GM03348 (cell line): ENCODE data around the gene SF3A1.
A peak's percentile ranks its signal among the peaks of the same experiment; 100 is the strongest.

Source experiments
- DNase-seq: peaks from one replicate; pipeline ENCODE4 v3.0.0; 2012; ENCODE audit warnings: low spot score

The SF3A1 gene

GRCh38 chr22:30386960-30387827, 30.5 kb upstream of the SF3A1 start, which contains the start of gene RNF215:
Gene RNF215, minus strand, starts transcription at chr22:30387411. Its CDS starts 98 bp downstream, at chr22:30387313.
- DNase-seq: peak; percentile 99

- DNase-seq: peak; percentile 32
Measured at GRCh38 chr22:30386608-30386959, 29.9 kb upstream of the SF3A1 start.

DNA sequence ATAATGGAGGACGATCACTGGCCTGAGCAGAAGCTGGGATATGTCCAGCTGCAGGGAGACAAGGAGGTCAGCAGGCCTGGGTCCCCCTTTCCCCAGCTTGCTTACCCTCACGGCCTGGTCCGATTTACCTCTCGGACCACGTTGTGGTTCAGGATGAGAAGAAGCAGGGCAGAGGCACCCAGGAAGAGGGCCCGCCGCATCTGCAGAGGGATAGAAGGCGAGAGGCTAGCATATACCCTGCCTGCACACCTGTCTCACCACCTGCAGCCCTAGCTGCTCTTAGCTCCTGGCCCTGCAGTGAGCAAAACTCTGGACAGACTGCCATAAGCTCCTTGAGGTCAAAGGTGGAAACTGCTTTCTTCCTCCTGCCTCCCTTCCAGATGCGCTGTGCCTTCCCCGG, 29.2 kb upstream of the SF3A1 start:
- no peak for DNase-seq

- no peak for DNase-seq
Measured at GRCh38 chr22:30383061-30383460, 26.4 kb upstream of the SF3A1 start.

GRCh38 chr22:30382340-30382739, 25.6 kb upstream of the SF3A1 start:
- DNase-seq: no peak

- DNase-seq: no peak
Measured at GRCh38 chr22:30381264-30381663, 24.6 kb upstream of the SF3A1 start.

DNA sequence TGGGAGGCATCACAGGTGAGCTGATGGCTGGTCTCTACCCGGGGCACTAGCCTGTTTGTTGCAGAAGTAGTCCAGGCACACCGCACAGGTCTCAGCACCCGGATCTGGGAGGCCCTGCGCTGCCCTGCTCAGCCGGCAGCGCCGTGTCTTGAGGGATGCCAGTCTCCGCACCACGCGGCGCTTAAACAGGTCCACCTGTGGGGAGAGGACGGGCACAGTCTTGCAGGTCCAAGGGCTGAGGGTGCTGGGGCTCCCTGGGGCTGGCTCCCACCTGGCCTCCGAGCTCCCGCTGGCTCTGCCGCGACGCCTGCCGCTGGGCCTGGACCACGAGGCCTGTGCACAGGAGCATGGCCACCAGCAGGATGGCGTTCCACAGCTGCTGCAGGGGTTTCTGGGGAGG, 23.3 kb upstream of the SF3A1 start:
- DNase-seq: no peak

DNA sequence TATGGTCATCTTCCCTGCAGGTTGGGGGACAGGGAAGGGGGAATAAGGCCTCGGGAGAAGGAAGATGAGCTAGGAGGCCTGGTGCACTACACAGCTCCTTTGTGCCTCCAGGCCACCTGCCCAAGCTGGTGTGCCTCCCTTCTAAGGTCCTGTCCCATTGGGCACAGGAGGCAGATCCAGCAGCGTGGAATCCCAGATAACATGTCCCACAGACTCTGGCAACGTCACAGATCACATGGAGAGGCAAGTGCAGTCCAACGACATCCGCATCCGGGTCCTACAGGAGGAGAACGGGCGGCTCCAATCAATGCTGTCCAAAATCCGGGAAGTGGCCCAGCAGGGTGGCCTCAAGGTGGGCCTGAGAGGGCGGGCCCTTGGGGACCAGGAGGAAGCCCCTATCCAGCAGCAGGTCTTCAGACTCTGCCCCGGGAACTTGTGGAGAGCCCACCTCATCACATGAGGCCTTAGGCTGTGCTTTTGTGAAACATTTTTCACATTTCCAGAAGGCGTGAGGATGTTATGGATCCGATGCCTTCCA, 18.7 kb upstream of the SF3A1 start:
- no peak for DNase-seq

- DNase-seq: no peak
Measured at GRCh38 chr22:30373331-30374325, 16.9 kb upstream of the SF3A1 start.

DNA sequence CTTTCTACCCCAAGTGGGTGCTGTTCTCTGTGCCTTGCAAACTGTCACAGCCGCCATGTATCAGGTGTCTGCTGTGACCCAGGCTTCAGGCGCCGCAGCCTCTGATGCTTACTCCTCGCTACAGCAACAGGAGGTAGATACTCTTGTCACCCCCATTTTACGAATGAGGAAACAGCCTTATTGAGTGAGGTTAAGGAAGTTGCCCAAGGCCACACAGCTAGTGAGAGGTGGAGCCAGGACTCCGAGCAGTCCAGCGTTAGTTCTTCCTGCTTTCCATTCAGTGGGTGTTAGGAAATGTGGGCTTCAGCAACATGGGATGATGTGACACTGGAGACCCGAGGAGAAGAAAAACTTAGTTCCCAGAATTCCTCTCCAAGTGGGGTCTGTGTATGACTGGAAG, 16.2 kb upstream of the SF3A1 start:
- DNase-seq: no peak

DNA sequence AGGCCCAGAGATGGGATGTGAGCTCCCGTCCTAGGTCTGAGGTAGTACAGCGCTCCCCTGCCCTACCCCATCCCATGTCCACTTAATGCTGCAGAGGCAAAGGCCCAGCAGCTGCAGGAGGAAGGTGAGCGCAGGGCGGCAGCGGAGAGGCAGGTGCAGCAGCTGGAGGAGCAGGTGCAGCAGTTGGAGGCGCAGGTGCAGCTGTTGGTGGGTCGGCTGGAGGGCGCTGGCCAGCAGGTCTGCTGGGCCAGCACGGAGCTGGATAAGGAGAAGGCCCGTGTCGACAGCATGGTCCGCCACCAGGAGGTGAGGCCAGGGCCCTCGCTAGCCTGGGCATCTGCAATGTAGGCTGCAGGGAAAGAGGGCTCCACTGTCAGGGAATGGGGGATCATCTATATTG, 15.3 kb upstream of the SF3A1 start:
- no peak for DNase-seq

GRCh38 chr22:30371321-30371720, 14.6 kb upstream of the SF3A1 start:
- DNase-seq: no peak

- DNase-seq: no peak
Measured at GRCh38 chr22:30370641-30371230, 14.0 kb upstream of the SF3A1 start.

- DNase-seq: no peak
Measured at GRCh38 chr22:30368420-30368819, 11.7 kb upstream of the SF3A1 start.

DNA sequence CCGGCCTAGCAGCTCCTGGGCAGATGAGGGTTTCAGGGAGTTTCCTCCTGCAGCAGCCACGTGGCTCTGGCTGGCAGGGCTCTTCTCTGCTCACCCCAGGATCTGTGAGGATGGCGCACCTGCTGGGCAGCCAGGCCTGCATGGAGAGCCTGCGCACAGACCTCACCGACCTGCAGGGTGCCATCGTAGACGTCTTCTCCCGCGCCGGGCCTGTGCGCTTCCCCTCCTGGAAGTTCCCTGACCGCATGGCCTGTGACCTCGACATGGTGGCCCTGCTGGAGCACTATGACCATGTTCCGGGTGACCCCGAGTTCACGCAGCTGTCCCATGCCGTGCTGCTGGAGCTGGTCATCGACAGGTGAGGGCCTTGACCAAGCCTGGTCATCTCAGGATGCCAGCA, 9.2 kb upstream of the SF3A1 start:
- no peak for DNase-seq

DNA sequence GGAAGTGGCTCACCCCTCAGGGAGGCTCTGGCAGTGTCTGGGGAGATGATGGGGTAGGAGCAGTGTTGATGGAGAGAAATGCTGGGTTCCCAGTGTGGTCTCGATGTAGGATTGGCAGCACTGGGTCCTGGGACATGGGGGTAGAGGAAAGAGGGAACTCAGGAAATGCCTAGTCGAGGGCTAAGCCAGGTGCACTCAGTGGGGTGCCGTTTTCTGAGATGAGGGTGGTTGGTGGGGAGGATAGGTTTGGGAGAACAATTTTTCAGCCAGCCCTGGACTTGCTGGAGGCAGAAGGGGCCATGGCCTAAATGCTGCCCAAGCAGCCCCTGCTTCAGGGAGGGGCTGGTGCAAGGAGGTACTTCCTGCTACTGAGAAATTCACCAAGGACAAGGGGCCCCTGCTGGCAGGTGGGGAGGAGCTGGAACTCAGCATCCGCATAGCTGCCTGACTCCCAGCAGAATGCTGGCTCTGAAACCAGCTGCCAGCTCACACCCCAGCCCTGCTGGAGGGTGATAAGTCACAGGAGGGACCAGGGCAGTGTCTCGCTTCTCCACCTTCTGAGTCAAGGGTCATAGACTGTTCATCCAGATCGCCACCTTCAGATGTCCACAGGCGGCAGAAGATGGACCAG, 6.1 kb upstream of the SF3A1 start:
- no peak for DNase-seq

- DNase-seq: no peak
Measured at GRCh38 chr22:30361916-30362650, 5.4 kb upstream of the SF3A1 start.

GRCh38 chr22:30358541-30358940, 1.8 kb upstream of the SF3A1 start:
- DNase-seq: no peak

DNA sequence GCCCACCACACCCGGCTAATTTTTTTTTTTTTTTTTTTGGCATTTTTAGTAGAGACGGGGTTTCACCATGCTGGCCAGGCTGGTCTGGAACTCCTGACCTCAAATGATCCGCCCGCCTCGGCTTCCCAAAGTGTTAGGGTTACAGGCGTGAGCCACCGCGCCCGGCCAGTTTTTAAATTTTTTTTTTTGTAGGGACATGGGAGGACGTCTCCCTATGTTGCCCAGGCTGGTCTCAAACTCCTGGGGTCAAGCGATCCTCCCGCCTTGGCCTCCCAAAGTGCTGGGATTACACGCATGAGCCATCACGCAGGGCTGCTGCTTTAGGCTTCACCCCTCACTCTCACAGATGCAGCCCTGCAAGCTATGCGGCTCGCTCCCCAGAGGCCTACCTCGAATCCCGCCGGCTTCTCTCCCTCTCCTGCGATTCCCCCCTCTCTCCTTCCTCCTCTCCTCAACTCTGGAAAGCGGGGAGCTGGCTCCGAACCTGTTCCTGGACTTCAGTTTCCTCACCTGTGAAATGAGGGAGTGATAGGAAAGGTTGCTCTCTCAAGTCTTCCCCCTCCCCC, 1.0 kb upstream of the SF3A1 start:
- no peak for DNase-seq

- DNase-seq: no peak
Measured at GRCh38 chr22:30357236-30357570, 509 bp upstream of the SF3A1 start.

DNA sequence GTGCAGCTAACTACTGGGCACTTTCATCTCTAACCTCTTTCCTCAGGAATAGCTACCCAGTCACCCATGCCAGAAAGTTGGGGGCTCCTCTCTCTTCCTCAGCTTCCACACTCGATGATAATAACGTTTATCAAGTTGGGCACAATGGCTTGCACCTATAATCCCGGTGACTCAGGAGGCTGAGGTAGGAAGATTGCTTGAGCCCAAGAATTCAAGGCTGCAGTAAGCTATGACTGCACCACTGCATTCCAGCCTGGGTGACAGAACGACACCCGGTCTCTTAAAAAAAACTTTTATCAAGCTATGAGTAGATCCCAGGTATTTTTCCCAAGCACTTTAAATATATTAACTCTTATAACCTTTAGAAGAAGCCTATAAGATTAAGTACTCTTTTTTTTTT, 2.0 kb downstream of the SF3A1 start:
- no peak for DNase-seq
